ENCODE measurements around the gene CWH43.

CWH43 gene

GRCh38 chr4:48985976-48986653, at the start of gene CWH43:
Gene CWH43 (plus strand): TSS chr4:48986275. CDS start chr4:48986430, 155 bp downstream.
- Histone ChIP-seq H3K9ac (ENCODE audit: low read length) (no peak within 1 kb of the TSS), H3K27ac (ENCODE audit: low read length) (no peak within 1 kb of the TSS), H3F3A (ENCODE audit: insufficient read depth, low read length) (no peaks in the 10 kb centered on the region), H3K36me3 (replicated peaks; ENCODE audit: insufficient read depth, low read length) (no peaks in the 10 kb centered on the region), H3K9me3 (replicated peaks; ENCODE audit: insufficient read depth, low read length) (no peaks in the 10 kb centered on the region), H2AFZ (ENCODE audit: low read length) (no peak within 1 kb of the TSS), H3K79me2 (ENCODE audit: low read length) (no peaks in the 10 kb centered on the region), H3K4me3 (ENCODE audit: low read length) (no peak within 1 kb of the TSS), H3K9me2 (replicated peaks; ENCODE audit: insufficient read depth, low read length) (no peaks in the 10 kb centered on the region), H3K4me1 (ENCODE audit: low read length) (no peaks in the 10 kb centered on the region), H3K4me2 (ENCODE audit: low read depth, low read length) (no peak within 1 kb of the TSS), H3K27me3 (replicated peaks; ENCODE audit: insufficient read depth, low read length) (no peaks in the 10 kb centered on the region), H4K20me1 (ENCODE audit: insufficient read depth, low read length) (no peaks in the 10 kb centered on the region)
- no peak for DNase-seq
- no peak for TF ChIP-seq CTCF (IDR thresholded peaks at IDR 0.05; ENCODE audit: low read length)
- no peak for TF ChIP-seq EZH2phosphoT487 (IDR thresholded peaks at IDR 0.05; ENCODE audit: low read length)
- TF ChIP-seq EZH2 (optimal IDR thresholded peaks at IDR 0.05; ENCODE audit: low read depth, low read length): no peak

- no peak overlapping the region for H3K9ac ChIP-seq (ENCODE audit: low read length)
- no peaks in the 10 kb centered on the region for H3K9me3 ChIP-seq (replicated peaks; ENCODE audit: insufficient read depth, low read length)
- no peak overlapping the region for H3K4me2 ChIP-seq (ENCODE audit: low read depth, low read length)
- no peaks in the 10 kb centered on the region for H3K4me1 ChIP-seq (ENCODE audit: low read length)
- TF ChIP-seq CTCF (IDR thresholded peaks at IDR 0.05; ENCODE audit: low read length) (no peak), EZH2 (optimal IDR thresholded peaks at IDR 0.05; ENCODE audit: low read depth, low read length) (no peak), EZH2phosphoT487 (IDR thresholded peaks at IDR 0.05; ENCODE audit: low read length) (no peak)
- no peaks in the 10 kb centered on the region for H3K9me2 ChIP-seq (replicated peaks; ENCODE audit: insufficient read depth, low read length)
- no peak overlapping the region for H2AFZ ChIP-seq (ENCODE audit: low read length)
- H3K27me3 ChIP-seq (replicated peaks; ENCODE audit: insufficient read depth, low read length): no peaks in the 10 kb centered on the region
- H3K27ac ChIP-seq (ENCODE audit: low read length): no peak overlapping the region
- H4K20me1 ChIP-seq (ENCODE audit: insufficient read depth, low read length): no peaks in the 10 kb centered on the region
- H3F3A ChIP-seq (ENCODE audit: insufficient read depth, low read length): no peaks in the 10 kb centered on the region
- DNase-seq: no peak
- no peaks in the 10 kb centered on the region for H3K36me3 ChIP-seq (replicated peaks; ENCODE audit: insufficient read depth, low read length)
- no peaks in the 10 kb centered on the region for H3K79me2 ChIP-seq (ENCODE audit: low read length)
- no peak overlapping the region for H3K4me3 ChIP-seq (ENCODE audit: low read length)
These were observed 49.0 kb upstream of the CWH43 start for GRCh38 chr4:48937033-48937432.

GRCh38 chr4:48938831-48939230, 47.2 kb upstream of the CWH43 start:
- Histone ChIP-seq H3K4me3 (ENCODE audit: low read length) (no peak overlapping the region), H3K27ac (ENCODE audit: low read length) (no peak overlapping the region), H3K9ac (ENCODE audit: low read length) (no peak overlapping the region), H3K4me2 (ENCODE audit: low read depth, low read length) (no peak overlapping the region), H3K9me2 (replicated peaks; ENCODE audit: insufficient read depth, low read length) (no peaks in the 10 kb centered on the region), H3K79me2 (ENCODE audit: low read length) (no peaks in the 10 kb centered on the region), H3K27me3 (replicated peaks; ENCODE audit: insufficient read depth, low read length) (no peaks in the 10 kb centered on the region), H3K9me3 (replicated peaks; ENCODE audit: insufficient read depth, low read length) (no peaks in the 10 kb centered on the region), H3K36me3 (replicated peaks; ENCODE audit: insufficient read depth, low read length) (no peaks in the 10 kb centered on the region), H3K4me1 (ENCODE audit: low read length) (no peaks in the 10 kb centered on the region), H3F3A (ENCODE audit: insufficient read depth, low read length) (no peaks in the 10 kb centered on the region), H4K20me1 (ENCODE audit: insufficient read depth, low read length) (no peaks in the 10 kb centered on the region), H2AFZ (ENCODE audit: low read length) (no peak overlapping the region)
- TF ChIP-seq EZH2 (optimal IDR thresholded peaks at IDR 0.05; ENCODE audit: low read depth, low read length) (no peak), EZH2phosphoT487 (IDR thresholded peaks at IDR 0.05; ENCODE audit: low read length) (no peak), CTCF (IDR thresholded peaks at IDR 0.05; ENCODE audit: low read length) (no peak)
- no peak for DNase-seq

Measured in MM.1S (cell line).